ENCODE data around the gene RBM47.

GRCh38 chr4:40438384-40439026 lies 191.2 kb downstream of the RBM47 start:
- TF ChIP-seq POLR2A (IDR thresholded peaks at IDR 0.05; ENCODE audit: low read depth, low read length) (no peak), POLR2AphosphoS5 (IDR thresholded peaks at IDR 0.05; ENCODE audit: low read depth, low read length) (no peak), TAF1 (IDR thresholded peaks at IDR 0.05; ENCODE audit: low read depth, low read length) (no peak), SPI1 (IDR thresholded peaks at IDR 0.05; ENCODE audit: low read depth, low read length) (no peak), POU2F2 (IDR thresholded peaks at IDR 0.05; ENCODE audit: low read depth, low read length) (no peak)
